ENCODE data around the gene POLR1E. TPM values are rescaled to one million over a fixed set of nuclear protein-coding genes. Genes with fewer than 3 reads are reported as not detected.
"Not testable (repeated sequence)": the region's sequence is repeated elsewhere in the genome, so short reads cannot be mapped to it uniquely, and the experiment has no call there.

Gene POLR1E
- total and polyA plus RNA-seq, 4 donors, result 15.1 to 25.7 (median 20.2) TPM

- Histone ChIP-seq H3K4me3 (ENCODE audit: low read length in 2 of 2) (no peak overlapping the region), H3K4me1 (ENCODE audit: control insufficient read depth in 1 of 2, insufficient read depth in 2 of 2, low read length in 2 of 2) (peaks cover 2 to 3% of the 10 kb centered on the region in 2 donors), H3K27me3 (ENCODE audit: control insufficient read depth in 1 of 2, insufficient read depth in 2 of 2, low read length in 1 of 2) (no peaks in the 10 kb centered on the region), H3K9me3 (ENCODE audit: control insufficient read depth, low read length) (no peaks in the 10 kb centered on the region), H3K36me3 (ENCODE audit: control insufficient read depth in 1 of 2, insufficient read depth in 2 of 2, low read length in 1 of 2) (no peaks in the 10 kb centered on the region), H3K27ac (ENCODE audit: low read depth in 1 of 2, low read length in 2 of 2) (no peak overlapping the region)
- no peak for DNase-seq
- 81 to 82% methylated on average over 7 of the region's 7 CpGs for WGBS, 2 donors
- ATAC-seq (ENCODE audit: low FRiP score), result no peak
- intact Hi-C loops (cut with DNase I), result no loop called here
Observed at GRCh38 chr9:37455884-37456647, 29.7 kb upstream of the POLR1E start.

GRCh38 chr9:37456817-37457216 is 28.9 kb upstream of the POLR1E start:
- H3K4me1 ChIP-seq (ENCODE audit: control insufficient read depth in 1 of 2, insufficient read depth in 2 of 2, low read length in 2 of 2), result peaks cover 0 to 3% of the 10 kb centered on the region in 2 donors
- DNase-seq (no peak), ATAC-seq (ENCODE audit: low FRiP score) (no peak)
- no peak overlapping the region for H3K27ac ChIP-seq (ENCODE audit: low read depth in 1 of 2, low read length in 2 of 2)
- intact Hi-C loops (cut with DNase I), result no loop called here
- 92 to 94% methylated on average over 1 of the region's 1 CpG for WGBS, 2 donors
- H3K36me3 ChIP-seq (ENCODE audit: control insufficient read depth in 1 of 2, insufficient read depth in 2 of 2, low read length in 1 of 2), result no peaks in the 10 kb centered on the region
- H3K27me3 ChIP-seq (ENCODE audit: control insufficient read depth in 1 of 2, insufficient read depth in 2 of 2, low read length in 1 of 2), result no peaks in the 10 kb centered on the region
- H3K4me3 ChIP-seq (ENCODE audit: low read length in 2 of 2), result no peak overlapping the region
- no peaks in the 10 kb centered on the region for H3K9me3 ChIP-seq (ENCODE audit: control insufficient read depth, low read length)

- 5 to 13% methylated on average over 3 of the region's 3 CpGs for WGBS, 2 donors
- Histone ChIP-seq H3K4me1 (ENCODE audit: control insufficient read depth in 1 of 2, insufficient read depth in 2 of 2, low read length in 2 of 2) (peaks cover 0 to 13% of the 10 kb centered on the region in 2 donors), H3K27ac (ENCODE audit: low read depth in 1 of 2, low read length in 2 of 2) (no peak overlapping the region)
Observed at GRCh38 chr9:37464006-37464405, 21.7 kb upstream of the POLR1E start.

GRCh38 chr9:37464426-37465248 is 21.1 kb upstream of the POLR1E start:
- Histone ChIP-seq H3K27ac (ENCODE audit: low read depth in 1 of 2, low read length in 2 of 2) (peak overlapping the region; percentile 39 to 96), H3K27me3 (ENCODE audit: control insufficient read depth in 1 of 2, insufficient read depth in 2 of 2, low read length in 1 of 2) (no peaks in the 10 kb centered on the region), H3K36me3 (ENCODE audit: control insufficient read depth in 1 of 2, insufficient read depth in 2 of 2, low read length in 1 of 2) (no peaks in the 10 kb centered on the region), H3K9me3 (ENCODE audit: control insufficient read depth, low read length) (no peaks in the 10 kb centered on the region), H3K4me3 (ENCODE audit: low read length in 2 of 2) (peak overlapping the region; percentile 55 to 69), H3K4me1 (ENCODE audit: control insufficient read depth in 1 of 2, insufficient read depth in 2 of 2, low read length in 2 of 2) (peaks cover 0 to 13% of the 10 kb centered on the region in 2 donors)
- ATAC-seq (ENCODE audit: low FRiP score) (peak; percentile 75), DNase-seq (peak; percentile 85 to 92)
- intact Hi-C loops (cut with DNase I), result loop anchor here (2.0 to 5.0 kb wide), 3 partner anchors 42 to 113 kb away; partner anchors contain the start of genes GRHPR (in 2 of the 2) and FBXO10 (in 1 of the 2)
- 0% methylated on average over 42 to 47 of the region's 47 CpGs for WGBS, 2 donors

More at GRCh38 chr9:37464006-37464405, 21.7 kb upstream of the POLR1E start:
- Histone ChIP-seq H3K36me3 (ENCODE audit: control insufficient read depth in 1 of 2, insufficient read depth in 2 of 2, low read length in 1 of 2) (no peaks in the 10 kb centered on the region), H3K27me3 (ENCODE audit: control insufficient read depth in 1 of 2, insufficient read depth in 2 of 2, low read length in 1 of 2) (no peaks in the 10 kb centered on the region), H3K9me3 (ENCODE audit: control insufficient read depth, low read length) (no peaks in the 10 kb centered on the region), H3K4me3 (ENCODE audit: low read length in 2 of 2) (peak overlapping the region in 1 of 2 donors; percentile 55)
- DNase-seq (no peak), ATAC-seq (ENCODE audit: low FRiP score) (no peak)
- intact Hi-C loops (cut with DNase I), result loop anchor here (2.0 to 5.0 kb wide), 2 partner anchors 41 to 42 kb away; partner anchors contain the start of gene GRHPR (in 2 of the 2)

- H3K36me3 ChIP-seq (ENCODE audit: control insufficient read depth in 1 of 2, insufficient read depth in 2 of 2, low read length in 1 of 2), result no peaks in the 10 kb centered on the region
- peak within 1 kb of the TSS; percentile 39 to 96 for H3K27ac ChIP-seq (ENCODE audit: low read depth in 1 of 2, low read length in 2 of 2)
- peak within 1 kb of the TSS; percentile 55 to 69 for H3K4me3 ChIP-seq (ENCODE audit: low read length in 2 of 2)
- WGBS, 2 donors, result 0% methylated on average over 39 to 52 of the region's 52 CpGs
- DNase-seq (peak; percentile 99), ATAC-seq (ENCODE audit: low FRiP score) (peak; percentile 96)
- intact Hi-C loops (cut with DNase I), result loop anchor here in 1 of 2 donors (2.0 to 5.0 kb wide), 2 partner anchors 43 to 112 kb away; partner anchors contain the start of genes FBXO10 and GRHPR
- H3K4me1 ChIP-seq (ENCODE audit: control insufficient read depth in 1 of 2, insufficient read depth in 2 of 2, low read length in 2 of 2), result peaks cover 0 to 11% of the 10 kb centered on the region in 2 donors
- H3K27me3 ChIP-seq (ENCODE audit: control insufficient read depth in 1 of 2, insufficient read depth in 2 of 2, low read length in 1 of 2), result no peaks in the 10 kb centered on the region
- no peaks in the 10 kb centered on the region for H3K9me3 ChIP-seq (ENCODE audit: control insufficient read depth, low read length)
Observed at GRCh38 chr9:37465249-37466036, 20.3 kb upstream of the POLR1E start, which contains the start of gene ZBTB5. ZBTB5 (minus strand) TSS chr9:37465450; CDS start chr9:37442551, 22,899 bp downstream.

GRCh38 chr9:37466037-37466709 is 19.6 kb upstream of the POLR1E start:
- Histone ChIP-seq H3K36me3 (ENCODE audit: control insufficient read depth in 1 of 2, insufficient read depth in 2 of 2, low read length in 1 of 2) (no peaks in the 10 kb centered on the region), H3K9me3 (ENCODE audit: control insufficient read depth, low read length) (no peaks in the 10 kb centered on the region), H3K27me3 (ENCODE audit: control insufficient read depth in 1 of 2, insufficient read depth in 2 of 2, low read length in 1 of 2) (no peaks in the 10 kb centered on the region), H3K27ac (ENCODE audit: low read depth in 1 of 2, low read length in 2 of 2) (peak overlapping the region; percentile 23 to 87), H3K4me3 (ENCODE audit: low read length in 2 of 2) (peak overlapping the region; percentile 40 to 60), H3K4me1 (ENCODE audit: control insufficient read depth in 1 of 2, insufficient read depth in 2 of 2, low read length in 2 of 2) (peaks cover 0 to 9% of the 10 kb centered on the region in 2 donors)
- intact Hi-C loops (cut with DNase I), result loop anchor here in 1 of 2 donors (5.0 kb wide), 1 partner anchor 111 kb away; the partner anchor contains the start of gene FBXO10
- 0 to 1% methylated on average over 47 of the region's 47 CpGs for WGBS, 2 donors
- DNase-seq (peak; percentile 78 to 90), ATAC-seq (ENCODE audit: low FRiP score) (peak; percentile 53)

GRCh38 chr9:37467530-37467929 is 18.2 kb upstream of the POLR1E start:
- not testable (repeated sequence) for H3K4me1 ChIP-seq (ENCODE audit: control insufficient read depth in 1 of 2, insufficient read depth in 2 of 2, low read length in 2 of 2); H3K4me3 ChIP-seq (ENCODE audit: low read length in 2 of 2); H3K9me3 ChIP-seq (ENCODE audit: control insufficient read depth, low read length); H3K27ac ChIP-seq (ENCODE audit: low read depth in 1 of 2, low read length in 2 of 2); DNase-seq; H3K36me3 ChIP-seq (ENCODE audit: control insufficient read depth in 1 of 2, insufficient read depth in 2 of 2, low read length in 1 of 2); H3K27me3 ChIP-seq (ENCODE audit: control insufficient read depth in 1 of 2, insufficient read depth in 2 of 2, low read length in 1 of 2); ATAC-seq (ENCODE audit: low FRiP score)
- WGBS, 2 donors, result 95 to 96% methylated on average over 17 of the region's 17 CpGs
- intact Hi-C loops (cut with DNase I), result loop anchor here in 1 of 2 donors (5.0 kb wide), 1 partner anchor 110 kb away; the partner anchor contains the start of gene FBXO10

Measured in aorta (tissue), 5 donors.